ENCODE results near the gene MYO3B.

The MYO3B gene

GRCh38 chr2:170336916-170337315 is 159.0 kb downstream of the MYO3B start:
- Histone ChIP-seq H3K4me1 (ENCODE audit: control insufficient read depth, insufficient read depth, low read depth, low read length) (no peaks in the 10 kb centered on the region), H3K4me2 (ENCODE audit: low read length, poor library complexity, severe bottlenecking) (no peak overlapping the region), H2BK15ac (ENCODE audit: low read depth, poor library complexity, severe bottlenecking) (no peak overlapping the region), H3K27ac (ENCODE audit: low read length, poor library complexity, severe bottlenecking) (no peak overlapping the region), H3K4me3 (ENCODE audit: insufficient read depth in 1 of 2, low read depth in 1 of 2, low read length in 2 of 2) (no peak overlapping the region), H3K9ac (ENCODE audit: low read length) (no peak overlapping the region), H3K27me3 (ENCODE audit: control insufficient read depth in 1 of 2, insufficient read depth in 1 of 2, low read length in 2 of 2) (peaks cover 0 to 7% of the 10 kb centered on the region in 2 experiments), H3K4ac (ENCODE audit: low read depth in 1 of 2, low read length in 2 of 2) (no peak overlapping the region), H2BK120ac (ENCODE audit: low read depth, low read length) (no peak overlapping the region), H3K36me3 (ENCODE audit: control insufficient read depth in 1 of 2, insufficient read depth in 2 of 2, low read depth in 1 of 2, low read length in 2 of 2) (no peaks in the 10 kb centered on the region), H3K18ac (ENCODE audit: low read depth in 1 of 2, low read length in 2 of 2) (no peak overlapping the region), H2AFZ (ENCODE audit: low read depth, low read length) (no peak overlapping the region), H4K8ac (ENCODE audit: low read length) (no peak overlapping the region), H3K23ac (ENCODE audit: low read length in 2 of 2) (no peak overlapping the region), H2BK5ac (ENCODE audit: low read depth, low read length, poor library complexity, severe bottlenecking) (no peak overlapping the region), H3K9me3 (ENCODE audit: control insufficient read depth, low read length) (no peaks in the 10 kb centered on the region), H2BK12ac (ENCODE audit: low read length in 2 of 2) (no peak overlapping the region), H2AK5ac (ENCODE audit: low read length, severe bottlenecking) (no peak overlapping the region), H3K14ac (ENCODE audit: low read length in 2 of 2) (no peak overlapping the region), H4K91ac (ENCODE audit: low read length) (no peak overlapping the region), H3K79me1 (replicated peaks; ENCODE audit: low read length, poor library complexity, severe bottlenecking) (no peaks in the 10 kb centered on the region)
- WGBS, result 64% methylated on average over 2 of the region's 2 CpGs
- DNase-seq, result no peak

DNA sequence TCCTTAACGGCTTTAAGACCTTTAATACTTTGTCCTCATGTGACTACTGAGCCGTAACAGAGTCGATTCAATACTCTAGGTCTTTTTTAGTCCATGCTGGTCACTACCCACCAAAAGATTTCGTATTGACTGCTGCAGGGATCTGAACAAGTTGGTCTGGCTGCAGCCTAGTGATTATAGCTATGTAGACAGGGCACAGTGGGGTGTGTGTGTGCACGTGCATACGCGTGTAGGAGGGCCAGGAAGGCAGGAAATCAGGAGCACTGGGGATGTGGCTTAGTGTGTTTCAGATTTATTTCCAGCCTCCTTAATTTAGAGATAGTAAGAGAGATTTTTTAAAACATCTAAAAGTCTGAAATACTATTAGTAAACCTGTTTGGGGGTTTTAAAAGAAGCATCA is 161.4 kb downstream of the MYO3B start:
- H4K91ac ChIP-seq (ENCODE audit: low read length), result no peak overlapping the region
- H3K27ac ChIP-seq (ENCODE audit: low read length, poor library complexity, severe bottlenecking), result no peak overlapping the region
- H3K9me3 ChIP-seq (ENCODE audit: control insufficient read depth, low read length), result no peaks in the 10 kb centered on the region
- H3K14ac ChIP-seq (ENCODE audit: low read length in 2 of 2), result no peak overlapping the region
- no peak overlapping the region for H3K18ac ChIP-seq (ENCODE audit: low read depth in 1 of 2, low read length in 2 of 2)
- no peak overlapping the region for H3K4me2 ChIP-seq (ENCODE audit: low read length, poor library complexity, severe bottlenecking)
- H2BK5ac ChIP-seq (ENCODE audit: low read depth, low read length, poor library complexity, severe bottlenecking), result no peak overlapping the region
- DNase-seq, result no peak
- H3K23ac ChIP-seq (ENCODE audit: low read length in 2 of 2), result no peak overlapping the region
- H2BK15ac ChIP-seq (ENCODE audit: low read depth, poor library complexity, severe bottlenecking), result no peak overlapping the region
- no peak overlapping the region for H3K4ac ChIP-seq (ENCODE audit: low read depth in 1 of 2, low read length in 2 of 2)
- H3K79me1 ChIP-seq (replicated peaks; ENCODE audit: low read length, poor library complexity, severe bottlenecking), result no peaks in the 10 kb centered on the region
- H2BK120ac ChIP-seq (ENCODE audit: low read depth, low read length), result no peak overlapping the region
- H2BK12ac ChIP-seq (ENCODE audit: low read length in 2 of 2), result no peak overlapping the region
- WGBS, result 84% methylated on average over 7 of the region's 7 CpGs
- H3K4me3 ChIP-seq (ENCODE audit: insufficient read depth in 1 of 2, low read depth in 1 of 2, low read length in 2 of 2), result no peak overlapping the region
- H3K9ac ChIP-seq (ENCODE audit: low read length), result no peak overlapping the region
- H4K8ac ChIP-seq (ENCODE audit: low read length), result no peak overlapping the region
- no peak overlapping the region for H2AK5ac ChIP-seq (ENCODE audit: low read length, severe bottlenecking)
- H3K4me1 ChIP-seq (ENCODE audit: control insufficient read depth, insufficient read depth, low read depth, low read length), result no peaks in the 10 kb centered on the region
- H3K27me3 ChIP-seq (ENCODE audit: control insufficient read depth in 1 of 2, insufficient read depth in 1 of 2, low read length in 2 of 2), result peaks cover 0 to 3% of the 10 kb centered on the region in 2 experiments
- H3K36me3 ChIP-seq (ENCODE audit: control insufficient read depth in 1 of 2, insufficient read depth in 2 of 2, low read depth in 1 of 2, low read length in 2 of 2), result no peaks in the 10 kb centered on the region
- H2AFZ ChIP-seq (ENCODE audit: low read depth, low read length), result no peak overlapping the region

DNA sequence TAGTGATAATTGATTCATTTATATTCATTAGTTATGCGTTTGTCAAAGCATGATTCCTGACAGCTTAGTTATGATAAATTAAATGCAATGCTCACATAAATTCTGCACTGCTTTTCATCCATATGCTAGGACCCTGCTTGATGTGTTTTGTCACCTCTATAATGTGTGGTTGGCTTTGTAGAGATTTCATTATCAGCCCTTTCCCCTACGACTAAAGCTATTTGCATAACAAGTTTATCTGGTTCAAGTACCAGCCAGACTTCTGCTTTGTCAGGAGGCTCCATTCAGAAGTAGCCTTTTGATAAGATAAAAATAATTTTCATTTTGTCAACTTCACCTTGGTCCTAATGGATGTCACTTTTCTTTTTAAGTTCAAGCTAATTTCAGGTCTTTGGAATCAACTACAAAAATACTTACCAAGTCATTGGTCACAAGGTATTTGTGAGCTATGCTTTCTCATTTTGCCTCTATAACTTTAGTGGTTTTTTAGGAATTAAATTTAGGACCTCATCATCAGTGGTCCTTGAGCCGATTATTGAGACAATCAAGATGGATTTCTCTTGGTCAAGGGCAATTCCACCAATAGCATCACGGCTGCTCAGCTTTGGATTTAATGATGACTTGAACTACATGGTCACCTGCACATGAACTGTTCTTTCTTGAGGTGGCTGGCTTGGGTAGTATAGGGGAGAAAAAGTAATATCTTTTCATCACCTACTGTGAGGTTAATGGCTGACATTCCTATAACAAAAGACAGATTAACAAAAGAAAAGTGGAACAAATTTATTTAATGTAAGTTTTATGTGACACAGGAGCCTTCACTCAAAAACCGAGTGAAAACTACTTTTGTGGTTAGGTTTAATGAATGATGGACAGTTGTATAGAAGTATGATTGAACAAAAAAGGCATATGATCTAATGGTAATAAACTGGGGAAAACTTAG is 162.1 kb downstream of the MYO3B start:
- Histone ChIP-seq H3K4ac (ENCODE audit: low read depth in 1 of 2, low read length in 2 of 2) (no peak overlapping the region), H4K8ac (ENCODE audit: low read length) (no peak overlapping the region), H2AFZ (ENCODE audit: low read depth, low read length) (no peak overlapping the region), H2BK120ac (ENCODE audit: low read depth, low read length) (no peak overlapping the region), H2AK5ac (ENCODE audit: low read length, severe bottlenecking) (no peak overlapping the region), H2BK12ac (ENCODE audit: low read length in 2 of 2) (no peak overlapping the region), H3K9ac (ENCODE audit: low read length) (no peak overlapping the region), H3K36me3 (ENCODE audit: control insufficient read depth in 1 of 2, insufficient read depth in 2 of 2, low read depth in 1 of 2, low read length in 2 of 2) (no peaks in the 10 kb centered on the region), H2BK5ac (ENCODE audit: low read depth, low read length, poor library complexity, severe bottlenecking) (no peak overlapping the region), H3K4me1 (ENCODE audit: control insufficient read depth, insufficient read depth, low read depth, low read length) (no peaks in the 10 kb centered on the region), H3K18ac (ENCODE audit: low read depth in 1 of 2, low read length in 2 of 2) (no peak overlapping the region), H2BK15ac (ENCODE audit: low read depth, poor library complexity, severe bottlenecking) (no peak overlapping the region), H3K23ac (ENCODE audit: low read length in 2 of 2) (no peak overlapping the region), H3K9me3 (ENCODE audit: control insufficient read depth, low read length) (no peaks in the 10 kb centered on the region), H3K4me2 (ENCODE audit: low read length, poor library complexity, severe bottlenecking) (no peak overlapping the region), H4K91ac (ENCODE audit: low read length) (no peak overlapping the region), H3K4me3 (ENCODE audit: insufficient read depth in 1 of 2, low read depth in 1 of 2, low read length in 2 of 2) (no peak overlapping the region), H3K27me3 (ENCODE audit: control insufficient read depth in 1 of 2, insufficient read depth in 1 of 2, low read length in 2 of 2) (peaks cover 0 to 3% of the 10 kb centered on the region in 2 experiments), H3K79me1 (replicated peaks; ENCODE audit: low read length, poor library complexity, severe bottlenecking) (no peaks in the 10 kb centered on the region), H3K14ac (ENCODE audit: low read length in 2 of 2) (no peak overlapping the region), H3K27ac (ENCODE audit: low read length, poor library complexity, severe bottlenecking) (no peak overlapping the region)
- no peak for DNase-seq
- WGBS, result 93% methylated on average over 4 of the region's 5 CpGs

GRCh38 chr2:170340693-170341068 is 162.7 kb downstream of the MYO3B start:
- H3K79me1 ChIP-seq (replicated peaks; ENCODE audit: low read length, poor library complexity, severe bottlenecking), result no peaks in the 10 kb centered on the region
- H2BK120ac ChIP-seq (ENCODE audit: low read depth, low read length), result no peak overlapping the region
- no peaks in the 10 kb centered on the region for H3K4me1 ChIP-seq (ENCODE audit: control insufficient read depth, insufficient read depth, low read depth, low read length)
- H3K36me3 ChIP-seq (ENCODE audit: control insufficient read depth in 1 of 2, insufficient read depth in 2 of 2, low read depth in 1 of 2, low read length in 2 of 2), result no peaks in the 10 kb centered on the region
- H4K8ac ChIP-seq (ENCODE audit: low read length), result no peak overlapping the region
- 88% methylated on average over 1 of the region's 1 CpG for WGBS
- no peak overlapping the region for H4K91ac ChIP-seq (ENCODE audit: low read length)
- no peak overlapping the region for H3K4ac ChIP-seq (ENCODE audit: low read depth in 1 of 2, low read length in 2 of 2)
- H3K23ac ChIP-seq (ENCODE audit: low read length in 2 of 2), result no peak overlapping the region
- no peak overlapping the region for H2BK12ac ChIP-seq (ENCODE audit: low read length in 2 of 2)
- no peak overlapping the region for H3K9ac ChIP-seq (ENCODE audit: low read length)
- H2AK5ac ChIP-seq (ENCODE audit: low read length, severe bottlenecking), result no peak overlapping the region
- H3K27ac ChIP-seq (ENCODE audit: low read length, poor library complexity, severe bottlenecking), result no peak overlapping the region
- H3K27me3 ChIP-seq (ENCODE audit: control insufficient read depth in 1 of 2, insufficient read depth in 1 of 2, low read length in 2 of 2), result peaks cover 0 to 3% of the 10 kb centered on the region in 2 experiments
- no peak for DNase-seq
- no peak overlapping the region for H3K4me3 ChIP-seq (ENCODE audit: insufficient read depth in 1 of 2, low read depth in 1 of 2, low read length in 2 of 2)
- no peak overlapping the region for H2BK5ac ChIP-seq (ENCODE audit: low read depth, low read length, poor library complexity, severe bottlenecking)
- H3K18ac ChIP-seq (ENCODE audit: low read depth in 1 of 2, low read length in 2 of 2), result no peak overlapping the region
- no peaks in the 10 kb centered on the region for H3K9me3 ChIP-seq (ENCODE audit: control insufficient read depth, low read length)
- no peak overlapping the region for H3K14ac ChIP-seq (ENCODE audit: low read length in 2 of 2)
- H3K4me2 ChIP-seq (ENCODE audit: low read length, poor library complexity, severe bottlenecking), result no peak overlapping the region
- H2BK15ac ChIP-seq (ENCODE audit: low read depth, poor library complexity, severe bottlenecking), result no peak overlapping the region
- no peak overlapping the region for H2AFZ ChIP-seq (ENCODE audit: low read depth, low read length)
